ENCODE measurements around the gene VPS72. TPM values are rescaled to one million over a fixed set of nuclear protein-coding genes. Genes with fewer than 3 reads are reported as not detected.

VPS72 gene
- total RNA-seq, 2 experiments from 2014 or later = 12.7 to 17.2 TPM

- DNase-seq = peak in 1 of 14 experiments; percentile 40
- Mint-ChIP-seq H3K27me3 (no peaks in the 10 kb centered on the region), H3K36me3 (ENCODE audit: low read depth) (peaks cover 81% of the 10 kb centered on the region), H3K4me3 (peak overlapping the region; percentile 93), H3K9me3 (no peaks in the 10 kb centered on the region), H3K27ac (peak overlapping the region; percentile 89), H3K4me1 (ENCODE audit: low read depth) (peaks cover 63% of the 10 kb centered on the region)
- no peaks in the 10 kb centered on the region for H3K27me3 ChIP-seq (ENCODE audit: control insufficient read depth in 1 of 2, insufficient read depth in 2 of 2, low read length in 2 of 2)
- TF ChIP-seq CTCF (IDR thresholded peaks at IDR 0.05) = no peak
- peaks cover 40% of the 10 kb centered on the region for H3K36me3 ChIP-seq (ENCODE audit: insufficient read depth, low read length)
- no peaks in the 10 kb centered on the region for H3K9me3 ChIP-seq (ENCODE audit: control insufficient read depth in 1 of 2, insufficient read depth in 1 of 2, low read length in 2 of 2)
- intact Hi-C loops (cut with DNase I, micrococcal nuclease) = no loop called here
- no peak for ATAC-seq (ENCODE audit: poor library complexity)
- peaks cover 44% of the 10 kb centered on the region for H3K4me1 ChIP-seq (ENCODE audit: insufficient read depth, low read length)
- H3K27ac ChIP-seq (ENCODE audit: low read depth in 1 of 2, low read length in 2 of 2) = peak overlapping the region in 1 of 2 donors; percentile 36
- POLR2A ChIA-PET = interaction anchor here (0.8 to 3.6 kb wide), 6 partner anchors 8 to 929 kb away, joined by 3 to 51 read pairs (median 4); partner anchors contain the start of gene TNFAIP8L2
- CTCF ChIA-PET = interaction anchor here (0.9 to 1.0 kb wide), 2 partner anchors 39 to 116 kb away, joined by 3 to 4 read pairs; no protein-coding TSS in a partner anchor
- peak overlapping the region; percentile 76 for H3K4me3 ChIP-seq (ENCODE audit: low read length)
Measured at GRCh38 chr1:151164732-151165280, 25.2 kb downstream of the VPS72 start.

GRCh38 chr1:151159373-151159772 lies 30.6 kb downstream of the VPS72 start:
- Histone ChIP-seq H3K4me1 (ENCODE audit: insufficient read depth, low read length) (peaks cover 59% of the 10 kb centered on the region), H3K36me3 (ENCODE audit: insufficient read depth, low read length) (peaks cover 35% of the 10 kb centered on the region), H3K9me3 (ENCODE audit: control insufficient read depth in 1 of 2, insufficient read depth in 1 of 2, low read length in 2 of 2) (no peaks in the 10 kb centered on the region), H3K4me3 (ENCODE audit: low read length) (peak overlapping the region; percentile 77), H3K27me3 (ENCODE audit: control insufficient read depth in 1 of 2, insufficient read depth in 2 of 2, low read length in 2 of 2) (no peaks in the 10 kb centered on the region), H3K27ac (ENCODE audit: low read depth in 1 of 2, low read length in 2 of 2) (peak overlapping the region; percentile 29 to 56)
- peaks cover 76% of the 10 kb centered on the region for H3K4me1 Mint-ChIP-seq (ENCODE audit: low read depth)
- no peaks in the 10 kb centered on the region for H3K27me3 Mint-ChIP-seq
- ChIA-PET POLR2A (interaction anchor here (0.7 to 4.0 kb wide), 6 partner anchors 13 to 112 kb away, joined by 3 to 37 read pairs (median 4); partner anchors contain the start of genes C1orf56, SEMA6C and VPS72), CTCF (interaction anchor here (1.0 to 7.8 kb wide), 3 partner anchors 58 to 163 kb away, joined by 3 to 61 read pairs (median 49); no protein-coding TSS in a partner anchor)
- no peak for TF ChIP-seq CTCF (IDR thresholded peaks at IDR 0.05)
- intact Hi-C loops (cut with DNase I, micrococcal nuclease) = loop anchor here (5.0 to 10.0 kb wide), 3 partner anchors 152 to 695 kb away; partner anchors contain the start of genes ENSA (in 1 of the 2), MINDY1 (in 1 of the 2) and PRUNE1 (in 1 of the 2)
- H3K4me3 Mint-ChIP-seq = peak overlapping the region; percentile 75
- no peaks in the 10 kb centered on the region for H3K9me3 Mint-ChIP-seq
- peaks cover 69% of the 10 kb centered on the region for H3K36me3 Mint-ChIP-seq (ENCODE audit: low read depth)
- H3K27ac Mint-ChIP-seq = peak overlapping the region; percentile 85
- ATAC-seq (ENCODE audit: poor library complexity) = no peak
- DNase-seq = peak in 1 of 14 experiments; percentile 36

GRCh38 chr1:151158751-151159251 lies 31.2 kb downstream of the VPS72 start:
- no peaks in the 10 kb centered on the region for H3K9me3 Mint-ChIP-seq

More at GRCh38 chr1:151158751-151159251, 31.2 kb downstream of the VPS72 start:
- Mint-ChIP-seq H3K27me3 (no peaks in the 10 kb centered on the region), H3K4me3 (peak overlapping the region; percentile 99), H3K4me1 (ENCODE audit: low read depth) (peaks cover 73% of the 10 kb centered on the region), H3K27ac (peak overlapping the region; percentile 85), H3K36me3 (ENCODE audit: low read depth) (peaks cover 64% of the 10 kb centered on the region)
- Histone ChIP-seq H3K27ac (ENCODE audit: low read depth in 1 of 2, low read length in 2 of 2) (peak overlapping the region; percentile 29 to 56), H3K27me3 (ENCODE audit: control insufficient read depth in 1 of 2, insufficient read depth in 2 of 2, low read length in 2 of 2) (no peaks in the 10 kb centered on the region), H3K9me3 (ENCODE audit: control insufficient read depth in 1 of 2, insufficient read depth in 1 of 2, low read length in 2 of 2) (no peaks in the 10 kb centered on the region), H3K36me3 (ENCODE audit: insufficient read depth, low read length) (peaks cover 32% of the 10 kb centered on the region), H3K4me1 (ENCODE audit: insufficient read depth, low read length) (peaks cover 59% of the 10 kb centered on the region), H3K4me3 (ENCODE audit: low read length) (peak overlapping the region; percentile 77)
- intact Hi-C loops (cut with DNase I, micrococcal nuclease) = loop anchor here (5.0 to 10.0 kb wide), 3 partner anchors 152 to 694 kb away; partner anchors contain the start of genes ENSA (in 1 of the 2), MINDY1 (in 1 of the 2) and PRUNE1 (in 1 of the 2)
- no peak for ATAC-seq (ENCODE audit: poor library complexity)
- peak in 1 of 14 experiments; percentile 43 for DNase-seq
- TF ChIP-seq CTCF (IDR thresholded peaks at IDR 0.05) = no peak
- ChIA-PET POLR2A (interaction anchor here (0.7 to 4.3 kb wide), 10 partner anchors 8 to 123 kb away, joined by 3 to 64 read pairs (median 16); partner anchors contain the start of genes C1orf56, CDC42SE1, LYSMD1 and MLLT11), CTCF (interaction anchor here (1.0 to 7.8 kb wide), 3 partner anchors 57 to 163 kb away, joined by 3 to 61 read pairs (median 49); no protein-coding TSS in a partner anchor)

Measured in CD4-positive, alpha-beta T cell (primary cell).